GM13976 (cell line): ENCODE data around the gene AQP9.

Experiments used
- DNase-seq: peaks from one replicate; pipeline ENCODE4 v3.0.0; 2012; ENCODE audit warnings: low spot score
- in situ Hi-C: fragments of 300-500 bp; cut with MboI; formaldehyde crosslinking; loops from one replicate; pipeline ENCODE4 v1.12.0; 2022; ENCODE audit warnings: low sequenced_read_pairs, mixed read lengths, inconsistent platforms; ENCODE audit not compliant: unreplicated experiment
- TF ChIP-seq, protein P1 (sequence below): IDR thresholded peaks from 2 replicates; pipeline ENCODE4 v1.5.1; 2012; ENCODE audit warnings: borderline replicate concordance, mild to moderate bottlenecking; ENCODE audit not compliant: insufficient read depth; ENCODE audit errors: extremely low read depth, missing control alignments, control extremely low read depth

The AQP9 gene

DNA sequence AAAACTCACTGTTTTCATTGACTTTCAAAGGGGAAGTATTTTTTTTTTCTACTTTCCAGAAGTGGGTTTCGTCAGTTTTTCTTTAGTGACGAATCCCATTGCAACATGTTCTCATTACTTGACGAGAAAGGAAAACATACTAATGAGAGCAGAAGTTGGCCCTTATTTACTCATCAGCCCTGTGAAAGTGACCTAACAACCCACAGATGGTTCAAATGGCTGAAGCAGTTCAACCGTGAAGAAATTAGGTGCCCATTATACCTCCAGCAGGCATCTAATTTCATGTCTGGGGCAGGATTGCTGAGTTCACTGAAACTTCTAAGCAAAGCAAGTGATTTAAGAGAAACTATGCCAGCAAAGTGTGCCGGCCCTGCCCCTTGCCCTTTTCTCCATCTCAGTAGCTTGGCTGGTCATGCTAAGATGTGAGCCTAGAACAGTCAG lies 9.0 kb downstream of the AQP9 start:
- TF ChIP-seq, protein P1, sequence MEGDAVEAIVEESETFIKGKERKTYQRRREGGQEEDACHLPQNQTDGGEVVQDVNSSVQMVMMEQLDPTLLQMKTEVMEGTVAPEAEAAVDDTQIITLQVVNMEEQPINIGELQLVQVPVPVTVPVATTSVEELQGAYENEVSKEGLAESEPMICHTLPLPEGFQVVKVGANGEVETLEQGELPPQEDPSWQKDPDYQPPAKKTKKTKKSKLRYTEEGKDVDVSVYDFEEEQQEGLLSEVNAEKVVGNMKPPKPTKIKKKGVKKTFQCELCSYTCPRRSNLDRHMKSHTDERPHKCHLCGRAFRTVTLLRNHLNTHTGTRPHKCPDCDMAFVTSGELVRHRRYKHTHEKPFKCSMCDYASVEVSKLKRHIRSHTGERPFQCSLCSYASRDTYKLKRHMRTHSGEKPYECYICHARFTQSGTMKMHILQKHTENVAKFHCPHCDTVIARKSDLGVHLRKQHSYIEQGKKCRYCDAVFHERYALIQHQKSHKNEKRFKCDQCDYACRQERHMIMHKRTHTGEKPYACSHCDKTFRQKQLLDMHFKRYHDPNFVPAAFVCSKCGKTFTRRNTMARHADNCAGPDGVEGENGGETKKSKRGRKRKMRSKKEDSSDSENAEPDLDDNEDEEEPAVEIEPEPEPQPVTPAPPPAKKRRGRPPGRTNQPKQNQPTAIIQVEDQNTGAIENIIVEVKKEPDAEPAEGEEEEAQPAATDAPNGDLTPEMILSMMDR: no peak
- DNase-seq: no peak
- in situ Hi-C loops: no loop called here

DNA sequence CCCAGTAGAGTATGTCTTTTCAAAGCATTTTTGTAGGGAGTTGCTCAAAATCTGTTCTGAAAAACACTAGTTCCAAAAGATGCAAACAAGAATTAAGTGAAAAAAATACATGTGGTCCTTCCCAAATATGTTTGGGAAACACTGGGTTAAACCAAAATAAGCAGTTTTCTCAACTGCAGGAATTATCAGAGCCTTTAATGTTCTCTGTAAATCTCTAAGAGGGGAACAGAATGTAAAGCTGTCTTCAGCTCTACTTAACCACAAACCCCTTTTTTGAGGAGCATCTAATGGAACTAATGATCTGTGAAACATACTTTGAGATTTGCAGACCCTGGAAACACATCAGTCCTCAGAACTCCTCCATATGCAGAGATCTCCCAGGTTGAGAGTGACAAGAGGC lies 9.9 kb downstream of the AQP9 start:
- in situ Hi-C loops: no loop called here
- no peak for DNase-seq
- TF ChIP-seq, protein P1: no peak

DNA sequence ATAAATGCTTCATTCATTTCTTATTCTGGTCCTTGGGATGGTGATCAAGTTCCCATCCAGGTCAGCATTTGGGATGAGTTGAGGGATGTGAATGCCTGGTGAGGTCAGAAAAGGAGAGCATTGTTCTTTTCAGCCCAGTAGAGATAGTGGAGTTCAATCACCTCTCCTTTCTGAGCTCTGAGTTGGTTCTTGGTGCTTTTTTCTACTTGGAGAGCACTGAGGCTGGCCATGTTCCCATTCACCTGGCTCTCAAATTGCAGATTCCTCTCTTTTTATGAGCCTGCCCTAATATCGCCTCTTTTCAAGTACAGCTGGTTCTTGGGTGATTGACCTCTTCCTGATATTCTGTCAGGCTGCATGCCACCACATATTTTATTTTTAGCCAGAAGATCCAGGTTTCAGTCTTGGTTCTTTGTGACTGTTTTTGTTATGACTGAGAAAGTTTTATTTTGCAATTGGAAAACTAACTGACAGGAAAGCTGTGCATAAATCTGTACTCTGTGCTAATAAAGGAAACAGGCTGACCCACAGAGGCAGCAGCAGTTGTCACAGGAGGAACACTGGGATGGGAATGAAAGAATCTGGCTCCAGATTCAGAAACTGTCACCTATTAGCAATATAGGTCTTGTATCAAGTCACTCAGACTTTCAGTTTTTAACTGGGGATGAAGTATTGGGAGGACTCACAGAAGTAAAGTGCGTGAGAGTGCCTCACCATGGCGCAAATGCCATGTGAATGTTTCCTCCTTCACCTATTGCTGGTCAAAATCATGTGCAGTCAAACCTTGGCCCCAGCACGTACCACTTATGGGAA lies 10.7 kb downstream of the AQP9 start:
- no peak for DNase-seq
- TF ChIP-seq, protein P1: no peak
- in situ Hi-C loops: no loop called here

DNA sequence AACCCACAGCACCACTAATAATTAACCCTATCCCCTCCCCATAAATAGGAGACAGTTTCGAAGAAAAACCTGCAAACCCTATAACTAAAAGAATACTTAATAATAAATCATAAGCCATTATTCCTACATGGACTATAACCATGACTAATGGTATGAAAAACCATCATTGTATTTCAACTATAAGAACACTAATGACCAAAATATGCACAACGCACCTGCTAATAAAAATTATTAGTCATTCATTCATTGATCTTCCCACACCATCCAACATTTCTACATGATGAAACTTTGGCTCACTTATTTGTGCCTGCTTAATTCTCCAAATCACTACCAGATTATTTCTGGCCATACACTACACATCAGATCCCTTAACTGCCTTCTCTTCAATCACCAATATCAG lies 16.6 kb downstream of the AQP9 start:
- TF ChIP-seq, protein P1: no peak
- DNase-seq: no peak
- in situ Hi-C loops: no loop called here

DNA sequence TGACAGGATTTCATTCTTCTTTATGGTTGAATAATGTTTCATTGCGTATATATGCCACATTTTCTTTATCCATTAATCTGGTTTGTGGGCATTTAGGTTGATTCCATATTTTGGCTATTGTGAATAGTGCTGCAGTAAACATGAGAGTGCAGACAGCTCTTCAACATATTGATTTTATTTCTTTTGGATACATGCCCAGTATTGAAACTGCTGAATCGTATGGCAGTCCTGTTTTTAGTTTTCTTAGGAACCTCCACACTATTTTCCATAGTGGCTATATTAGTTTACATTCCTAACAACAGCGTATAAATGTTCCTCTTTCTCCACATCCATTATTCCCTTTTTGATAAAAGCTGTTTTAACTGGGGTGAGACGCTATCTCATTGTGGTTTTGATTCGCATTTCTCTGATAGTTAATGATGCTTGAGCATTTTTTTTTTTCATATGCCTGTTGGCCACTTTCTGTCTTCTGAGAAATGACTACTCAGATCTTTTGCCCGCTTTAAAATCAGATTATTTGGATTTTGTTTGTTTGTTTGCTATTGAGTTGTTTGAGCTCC lies 21.7 kb downstream of the AQP9 start:
- TF ChIP-seq, protein P1: no peak
- in situ Hi-C loops: no loop called here
- DNase-seq: no peak

DNA sequence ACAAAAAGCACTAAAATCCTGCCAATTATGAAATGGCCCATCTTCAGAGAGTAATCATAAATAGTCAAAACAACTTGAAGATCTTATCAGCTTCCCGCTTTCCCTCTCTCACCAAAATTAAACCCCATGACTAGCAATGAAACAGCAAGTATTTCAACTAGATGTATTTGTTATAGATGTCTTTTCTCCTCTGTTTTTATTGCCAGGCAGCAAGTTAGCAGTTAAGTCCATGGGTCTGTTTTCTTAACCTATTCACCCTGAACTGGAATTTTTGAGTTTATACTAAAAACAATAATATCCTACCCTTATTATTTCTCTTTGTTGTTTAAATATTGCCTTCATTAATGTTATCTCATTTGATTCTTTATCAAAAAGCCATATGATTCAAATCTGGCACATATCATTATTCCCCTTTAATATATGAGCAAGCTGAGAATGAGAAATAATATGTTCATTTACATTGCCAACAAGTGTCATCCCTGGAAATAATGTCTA lies 23.3 kb downstream of the AQP9 start:
- TF ChIP-seq, protein P1: no peak
- in situ Hi-C loops: no loop called here
- no peak for DNase-seq
